Nephron (organoid): ENCODE measurements around the gene NR5A1.
A peak's percentile ranks its signal among the peaks of the same experiment; 100 is the strongest.

ENCODE experiments used
- H3K27ac Mint-ChIP-seq, 3 experiments: 2 replicates each; pipeline ENCODE4 v1.8.0; 2020; ENCODE audit warnings: mixed read lengths in 3 of 3, mild to moderate bottlenecking in 2 of 3, moderate library complexity in 1 of 3
- H3K27me3 Mint-ChIP-seq: 2 replicates; pipeline ENCODE4 v1.8.0; 2021; ENCODE audit warnings: low read depth, mild to moderate bottlenecking, moderate library complexity, mixed read lengths
- H3K36me3 Mint-ChIP-seq: 2 replicates; pipeline ENCODE4 v1.8.0; 2020; ENCODE audit warnings: low read depth, mixed read lengths
- H3K4me1 Mint-ChIP-seq: 2 replicates; pipeline ENCODE4 v1.8.0; 2020; ENCODE audit warnings: mixed read lengths
- H3K4me3 Mint-ChIP-seq, 3 experiments: 2 replicates each; pipeline ENCODE4 v1.8.0; 2020; ENCODE audit warnings: mild to moderate bottlenecking in 3 of 3, mixed read lengths in 3 of 3, moderate library complexity in 2 of 3
- H3K9me3 Mint-ChIP-seq: 2 replicates; pipeline ENCODE4 v1.8.0; 2020; ENCODE audit warnings: mixed read lengths
- CTCF ChIP-seq, 3 experiments: fragments of 200-600 bp; sonication (generic); IDR thresholded peaks; one replicate each; pipeline ENCODE4 v1.5.0; 2021; ENCODE audit warnings: antibody characterized with exemption in 3 of 3; ENCODE audit not compliant: unreplicated experiment in 3 of 3

Gene NR5A1

DNA sequence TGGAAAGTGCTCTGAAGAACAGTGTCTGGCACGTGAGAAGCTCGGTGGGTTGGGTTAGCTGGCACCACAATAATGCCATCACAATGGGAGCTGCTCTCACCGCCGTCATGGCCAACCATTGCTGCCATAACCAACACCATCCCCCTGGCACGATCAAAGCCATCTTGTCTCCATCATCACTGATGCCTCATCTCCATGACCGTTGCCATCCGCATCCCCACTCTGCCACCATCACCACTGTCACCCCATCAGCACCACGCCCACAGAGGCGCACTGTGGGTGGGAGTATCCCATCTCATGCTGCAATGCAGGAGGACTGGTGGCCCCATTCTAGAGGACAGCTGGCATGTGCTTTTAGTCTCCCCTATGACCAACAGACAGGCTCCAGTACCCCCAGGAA, 23.7 kb downstream of the NR5A1 start:
- Mint-ChIP-seq H3K4me3 (no peak overlapping the region), H3K9me3 (no peaks in the 10 kb centered on the region), H3K27me3 (peaks cover 83% of the 10 kb centered on the region), H3K36me3 (no peaks in the 10 kb centered on the region), H3K4me1 (no peaks in the 10 kb centered on the region), H3K27ac (no peak overlapping the region)
- TF ChIP-seq CTCF (IDR thresholded peaks at IDR 0.05; ENCODE audit: unreplicated experiment in 3 of 3), result no peak

GRCh38 chr9:124482431-124483031, 24.7 kb downstream of the NR5A1 start:
- H3K9me3 Mint-ChIP-seq, result no peaks in the 10 kb centered on the region

GRCh38 chr9:124481115-124481514, 26.1 kb downstream of the NR5A1 start:
- Mint-ChIP-seq H3K27me3 (peaks cover 78% of the 10 kb centered on the region), H3K27ac (no peak overlapping the region), H3K9me3 (no peaks in the 10 kb centered on the region), H3K36me3 (no peaks in the 10 kb centered on the region), H3K4me3 (no peak overlapping the region), H3K4me1 (no peaks in the 10 kb centered on the region)
- no peak for TF ChIP-seq CTCF (IDR thresholded peaks at IDR 0.05; ENCODE audit: unreplicated experiment in 3 of 3)

More at GRCh38 chr9:124482431-124483031, 24.7 kb downstream of the NR5A1 start:
- no peaks in the 10 kb centered on the region for H3K4me1 Mint-ChIP-seq
- H3K4me3 Mint-ChIP-seq, result no peak overlapping the region
- peaks cover 80% of the 10 kb centered on the region for H3K27me3 Mint-ChIP-seq
- no peaks in the 10 kb centered on the region for H3K36me3 Mint-ChIP-seq
- no peak overlapping the region for H3K27ac Mint-ChIP-seq
- TF ChIP-seq CTCF (IDR thresholded peaks at IDR 0.05; ENCODE audit: unreplicated experiment in 3 of 3), result no peak

DNA sequence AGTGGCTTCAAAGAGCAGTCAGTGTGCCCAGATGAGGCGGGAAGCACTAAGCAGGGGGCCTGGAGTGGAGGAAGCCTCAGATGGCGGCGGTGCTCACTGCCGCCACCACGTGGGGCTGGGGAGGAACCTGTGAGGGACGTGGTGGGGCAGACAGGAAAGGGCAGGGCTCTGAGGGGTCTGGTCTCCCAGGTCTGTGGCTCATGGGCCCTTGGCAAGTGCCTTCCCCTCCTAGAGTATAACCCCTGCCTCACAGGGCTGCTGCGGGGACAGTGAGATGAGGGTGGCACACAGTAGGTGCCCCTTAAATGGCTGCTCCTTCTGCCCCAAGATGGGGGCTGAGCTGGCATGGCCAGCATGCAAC, 26.6 kb downstream of the NR5A1 start:
- H3K36me3 Mint-ChIP-seq, result no peaks in the 10 kb centered on the region
- H3K4me3 Mint-ChIP-seq, result no peak overlapping the region
- H3K9me3 Mint-ChIP-seq, result no peaks in the 10 kb centered on the region
- no peak overlapping the region for H3K27ac Mint-ChIP-seq
- no peaks in the 10 kb centered on the region for H3K4me1 Mint-ChIP-seq
- peaks cover 75% of the 10 kb centered on the region for H3K27me3 Mint-ChIP-seq
- TF ChIP-seq CTCF (IDR thresholded peaks at IDR 0.05; ENCODE audit: unreplicated experiment in 3 of 3), result peak; percentile 20 to 45 (median 32)

DNA sequence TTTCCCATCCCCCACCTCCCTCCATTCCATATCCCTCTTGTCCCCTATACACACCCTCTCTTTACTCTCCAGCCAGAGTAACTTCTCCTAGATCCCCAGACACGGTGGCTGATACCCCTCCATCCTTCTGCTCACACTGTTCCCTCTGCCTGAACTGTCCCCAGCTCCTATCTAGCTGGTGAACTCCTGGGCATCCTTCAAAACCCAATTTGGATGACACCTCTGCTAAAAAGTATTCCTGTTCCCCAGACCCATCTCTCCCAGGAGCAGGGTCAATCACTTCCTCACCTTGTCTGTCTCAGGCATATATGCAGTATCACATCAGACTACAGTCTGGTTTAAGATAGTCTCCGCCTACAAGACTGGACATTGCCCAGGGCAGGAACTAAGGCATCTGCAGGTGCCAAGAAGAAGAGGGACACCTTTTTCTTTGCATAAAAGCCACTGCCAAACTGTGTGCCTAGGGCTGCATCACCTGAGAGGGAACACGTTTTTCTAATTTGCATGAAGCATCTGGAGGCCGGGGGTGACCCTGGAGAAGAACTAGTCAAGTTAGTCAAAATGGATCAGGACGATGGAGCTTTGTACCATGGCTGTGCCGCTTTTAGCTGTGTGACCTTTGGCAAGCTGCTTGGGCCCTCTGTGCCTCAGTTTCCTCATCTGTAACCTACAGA, 27.1 kb downstream of the NR5A1 start:
- Mint-ChIP-seq H3K36me3 (no peaks in the 10 kb centered on the region), H3K9me3 (no peaks in the 10 kb centered on the region), H3K4me1 (no peaks in the 10 kb centered on the region), H3K27me3 (peaks cover 72% of the 10 kb centered on the region), H3K27ac (no peak overlapping the region), H3K4me3 (peak overlapping the region in 1 of 3 experiments; percentile 38)
- no peak for TF ChIP-seq CTCF (IDR thresholded peaks at IDR 0.05; ENCODE audit: unreplicated experiment in 3 of 3)

DNA sequence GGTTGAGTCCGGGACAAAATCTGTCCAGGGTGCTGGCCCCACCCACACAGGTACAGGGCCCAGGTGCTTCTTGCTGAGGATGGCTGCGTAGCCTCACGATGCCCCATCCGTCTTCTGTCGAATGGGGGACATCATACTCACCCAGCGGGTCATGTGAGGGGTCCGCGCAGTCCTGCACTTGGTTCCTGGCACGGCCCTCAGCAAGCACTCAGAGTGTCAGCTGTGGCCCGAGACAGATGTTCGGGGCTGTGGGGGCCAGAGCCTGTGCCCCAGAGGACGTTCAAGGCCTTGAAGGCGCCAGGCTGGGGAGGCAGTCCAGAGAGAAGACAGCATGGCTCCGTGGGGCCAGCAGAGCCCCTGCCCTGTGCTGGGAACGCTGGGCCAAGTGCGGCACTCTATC, 27.8 kb downstream of the NR5A1 start:
- TF ChIP-seq CTCF (IDR thresholded peaks at IDR 0.05; ENCODE audit: unreplicated experiment in 3 of 3), result no peak
- Mint-ChIP-seq H3K36me3 (no peaks in the 10 kb centered on the region), H3K4me1 (no peaks in the 10 kb centered on the region), H3K4me3 (no peak overlapping the region), H3K9me3 (no peaks in the 10 kb centered on the region), H3K27ac (no peak overlapping the region), H3K27me3 (peaks cover 71% of the 10 kb centered on the region)
